Hepatocyte (in vitro differentiated cells): ENCODE measurements around the gene TSGA10IP. TPM values are rescaled to one million over a fixed set of nuclear protein-coding genes. Genes with fewer than 3 reads are reported as not detected.
"Not testable (repeated sequence)": the region's sequence is repeated elsewhere in the genome, so short reads cannot be mapped to it uniquely, and the experiment has no call there.

Experiments
- DNase-seq: peaks from one replicate; pipeline ENCODE4 v3.0.0-alpha.2; 2016; ENCODE audit warnings: low spot score
- H2AFZ ChIP-seq: fragments of 200-600 bp; sonication (generic); 2 replicates; pipeline ENCODE4 v1.6.0; 2016; ENCODE audit warnings: antibody characterized with exemption, mild to moderate bottlenecking
- H3K27ac ChIP-seq: fragments of 200-600 bp; sonication (generic); 2 replicates; pipeline ENCODE4 v1.5.1; 2016; ENCODE audit warnings: mild to moderate bottlenecking
- H3K27me3 ChIP-seq: fragments of 200-600 bp; sonication (generic); 2 replicates; pipeline ENCODE4 v1.6.1; 2016
- H3K36me3 ChIP-seq: fragments of 200-600 bp; sonication (generic); replicated peaks from 2 replicates; pipeline ENCODE4 v1.5.1; 2016; ENCODE audit warnings: low read depth; ENCODE audit not compliant: insufficient read depth
- H3K4me1 ChIP-seq: fragments of 200-600 bp; sonication (generic); 2 replicates; pipeline ENCODE4 v1.5.1; 2016; ENCODE audit warnings: mild to moderate bottlenecking, moderate library complexity; ENCODE audit not compliant: insufficient read depth
- H3K4me2 ChIP-seq: fragments of 200-600 bp; sonication (generic); 2 replicates; pipeline ENCODE4 v1.6.0; 2016
- H3K4me3 ChIP-seq: fragments of 200-600 bp; sonication (generic); 2 replicates; pipeline ENCODE4 v1.5.1; 2016; ENCODE audit warnings: mild to moderate bottlenecking
- H3K79me2 ChIP-seq: fragments of 200-600 bp; sonication (generic); 2 replicates; pipeline ENCODE4 v1.6.0; 2017; ENCODE audit warnings: mild to moderate bottlenecking
- H3K9me2 ChIP-seq: fragments of 200-600 bp; sonication (generic); replicated peaks from 2 replicates; pipeline ENCODE4 v1.6.0; 2017; ENCODE audit warnings: mild to moderate bottlenecking; ENCODE audit not compliant: insufficient read depth
- H3K9me3 ChIP-seq: fragments of 200-600 bp; sonication (generic); 2 replicates; pipeline ENCODE4 v1.5.1; 2016; ENCODE audit warnings: low read depth, mild to moderate bottlenecking
- H4K20me1 ChIP-seq: fragments of 200-600 bp; sonication (generic); 2 replicates; pipeline ENCODE4 v1.6.0; 2016; ENCODE audit warnings: mild to moderate bottlenecking; ENCODE audit not compliant: insufficient read depth, poor library complexity, severe bottlenecking
- CTCF ChIP-seq: fragments of 200-600 bp; sonication (generic); IDR thresholded peaks from 2 replicates; pipeline ENCODE4 v1.5.1; 2016; ENCODE audit warnings: antibody characterized with exemption, mild to moderate bottlenecking; ENCODE audit not compliant: poor library complexity
- EZH2 ChIP-seq: fragments of 200-600 bp; sonication (generic); IDR thresholded peaks from 2 replicates; pipeline ENCODE4 v1.6.1; 2016; ENCODE audit warnings: antibody characterized with exemption, mild to moderate bottlenecking, borderline replicate concordance
- EZH2phosphoT487 ChIP-seq: fragments of 200-600 bp; sonication (generic); IDR thresholded peaks from one replicate; pipeline ENCODE4 v1.6.1; 2018; ENCODE audit warnings: antibody characterized with exemption, mild to moderate bottlenecking, low read depth, moderate library complexity; ENCODE audit not compliant: unreplicated experiment, severe bottlenecking
- WGBS: methylation state at CpG from one replicate; pipeline ENCODE4 v1.1.6; 2016; ENCODE audit warnings: low lambda C conversion rate; ENCODE audit errors: missing lambda C conversion rate; 5-methylcytosine and 5-hydroxymethylcytosine counted together
- polyA plus RNA-seq: library from polyadenylated mRNA; unstranded; fragments of >200 nt; fragmentation: Nextera tagmentation; extraction: Ambion mirVana; gene quantifications from 2 replicates; pipeline ENCODE4 v1.2.1, GENCODE V29; 2016
- total RNA-seq: library from RNA; depleted of rRNA; stranded (reverse); fragments of >200 nt; gene quantifications from 2 replicates; pipeline ENCODE4 v1.2.3, GENCODE V29; 2014

Gene TSGA10IP
- total and polyA plus RNA-seq, 2 experiments from 2014 or later: not detected

DNA sequence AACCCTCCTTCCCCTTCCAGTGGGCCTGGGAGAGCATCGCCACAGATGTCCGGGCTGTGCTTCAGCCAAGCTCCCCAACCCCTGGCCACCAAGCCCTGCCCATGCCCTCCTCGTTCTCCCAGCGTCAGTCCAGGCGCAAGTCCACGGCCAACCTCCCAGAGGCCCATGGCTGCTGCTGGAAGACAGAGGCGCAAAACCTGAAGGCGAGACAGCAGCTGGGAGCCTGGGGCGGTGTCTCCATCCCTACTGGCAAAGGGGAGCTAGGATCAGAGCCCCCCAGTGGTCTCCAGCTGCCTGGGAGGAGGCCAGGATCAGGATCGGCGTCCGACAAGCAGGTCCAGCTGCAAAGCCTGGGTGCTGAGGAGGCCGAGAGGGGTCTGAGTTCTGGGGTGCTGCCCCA, 1.9 kb downstream of the TSGA10IP start:
- H2AFZ ChIP-seq: no peak overlapping the region
- no peak overlapping the region for H3K4me2 ChIP-seq
- no peak for DNase-seq
- no peak overlapping the region for H3K27ac ChIP-seq
- no peaks in the 10 kb centered on the region for H3K79me2 ChIP-seq
- H3K27me3 ChIP-seq: no peaks in the 10 kb centered on the region
- TF ChIP-seq EZH2phosphoT487 (no peak), CTCF (no peak), EZH2 (no peak)
- no peaks in the 10 kb centered on the region for H3K9me2 ChIP-seq
- no peaks in the 10 kb centered on the region for H3K36me3 ChIP-seq
- 68% methylated on average over 11 of the region's 13 CpGs for WGBS
- H3K4me1 ChIP-seq: peaks cover 3% of the 10 kb centered on the region
- no peak overlapping the region for H3K4me3 ChIP-seq
- H3K9me3 ChIP-seq: no peaks in the 10 kb centered on the region
- H4K20me1 ChIP-seq: no peaks in the 10 kb centered on the region

DNA sequence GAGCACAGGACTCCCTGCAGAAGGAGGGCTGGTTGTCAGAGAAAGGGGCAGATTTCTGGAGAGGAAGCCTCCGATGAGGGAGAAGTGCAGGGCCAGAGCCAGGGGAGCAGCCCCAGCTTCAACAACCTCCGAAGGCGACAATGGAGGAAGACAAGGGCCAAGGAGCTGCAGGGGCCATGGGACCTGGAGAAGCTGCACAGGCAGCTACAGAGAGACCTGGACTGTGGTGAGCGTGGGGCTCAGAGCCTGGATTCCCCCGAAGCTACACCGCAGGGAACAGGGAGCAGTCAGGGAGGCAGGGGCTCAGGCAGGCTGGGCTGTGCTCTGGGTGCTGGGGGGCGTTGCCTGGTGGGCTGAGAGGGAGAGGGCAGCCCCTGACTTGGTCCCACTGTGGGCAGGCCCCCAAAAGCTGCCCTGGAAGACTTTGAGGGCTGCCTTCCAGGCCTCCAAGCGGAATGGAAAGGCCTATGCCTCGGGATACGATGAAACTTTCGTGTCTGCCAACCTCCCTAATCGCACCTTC, 2.4 kb downstream of the TSGA10IP start:
- H3K4me1 ChIP-seq: peaks cover 4% of the 10 kb centered on the region
- no peaks in the 10 kb centered on the region for H3K9me2 ChIP-seq
- no peaks in the 10 kb centered on the region for H3K79me2 ChIP-seq
- no peaks in the 10 kb centered on the region for H3K27me3 ChIP-seq
- H3K4me3 ChIP-seq: no peak overlapping the region
- no peaks in the 10 kb centered on the region for H3K36me3 ChIP-seq
- no peak overlapping the region for H2AFZ ChIP-seq
- no peak overlapping the region for H3K4me2 ChIP-seq
- no peak for DNase-seq
- H3K27ac ChIP-seq: no peak overlapping the region
- H3K9me3 ChIP-seq: no peaks in the 10 kb centered on the region
- WGBS: 89% methylated on average over 12 of the region's 12 CpGs
- no peak for TF ChIP-seq EZH2phosphoT487
- TF ChIP-seq CTCF: no peak
- TF ChIP-seq EZH2: no peak
- H4K20me1 ChIP-seq: no peaks in the 10 kb centered on the region

DNA sequence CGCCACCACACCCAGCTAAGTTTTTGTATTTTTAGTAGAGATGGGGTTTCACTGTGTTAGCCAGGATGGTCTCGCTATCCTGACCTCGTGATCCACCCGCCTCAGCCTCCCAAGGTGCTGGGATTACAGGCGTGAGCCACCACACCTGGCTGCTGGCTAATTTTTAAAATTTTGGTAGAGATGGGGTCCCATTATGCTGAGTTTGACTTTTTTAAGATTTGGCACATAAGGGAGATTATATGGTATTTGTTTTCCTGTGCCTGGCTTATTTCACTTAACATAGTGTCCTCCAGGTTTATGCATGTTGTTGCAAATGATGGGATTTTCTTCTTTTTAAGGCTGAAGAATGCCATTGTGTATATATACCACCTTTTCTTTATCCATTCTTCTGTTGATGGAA, 5.4 kb downstream of the TSGA10IP start:
- H3K4me2 ChIP-seq, H3K9me3 ChIP-seq, H2AFZ ChIP-seq, H3K4me1 ChIP-seq, H3K79me2 ChIP-seq, H3K9me2 ChIP-seq, H3K36me3 ChIP-seq, H3K4me3 ChIP-seq, H3K27me3 ChIP-seq, H3K27ac ChIP-seq, H4K20me1 ChIP-seq, DNase-seq: not testable (repeated sequence)
- 93% methylated on average over 5 of the region's 5 CpGs for WGBS

- H3K9me2 ChIP-seq, H3K9me3 ChIP-seq, DNase-seq, H3K36me3 ChIP-seq, H3K4me2 ChIP-seq, H3K79me2 ChIP-seq, H3K27me3 ChIP-seq, H3K4me1 ChIP-seq, H2AFZ ChIP-seq, H3K27ac ChIP-seq, H3K4me3 ChIP-seq, H4K20me1 ChIP-seq: not testable (repeated sequence)
- WGBS: 67% methylated on average over 3 of the region's 3 CpGs
These were observed 6.4 kb downstream of the TSGA10IP start for GRCh38 chr11:65951641-65952040.
